ENCODE data around the gene ROM1. TPM values are rescaled to one million over a fixed set of nuclear protein-coding genes. Genes with fewer than 3 reads are reported as not detected.
A peak's percentile ranks its signal among the peaks of the same experiment; 100 is the strongest.

Gene ROM1
- total RNA-seq, 4 donors from 2014 or later, result 3.0 to 18.3 (median 10.7) TPM

DNA sequence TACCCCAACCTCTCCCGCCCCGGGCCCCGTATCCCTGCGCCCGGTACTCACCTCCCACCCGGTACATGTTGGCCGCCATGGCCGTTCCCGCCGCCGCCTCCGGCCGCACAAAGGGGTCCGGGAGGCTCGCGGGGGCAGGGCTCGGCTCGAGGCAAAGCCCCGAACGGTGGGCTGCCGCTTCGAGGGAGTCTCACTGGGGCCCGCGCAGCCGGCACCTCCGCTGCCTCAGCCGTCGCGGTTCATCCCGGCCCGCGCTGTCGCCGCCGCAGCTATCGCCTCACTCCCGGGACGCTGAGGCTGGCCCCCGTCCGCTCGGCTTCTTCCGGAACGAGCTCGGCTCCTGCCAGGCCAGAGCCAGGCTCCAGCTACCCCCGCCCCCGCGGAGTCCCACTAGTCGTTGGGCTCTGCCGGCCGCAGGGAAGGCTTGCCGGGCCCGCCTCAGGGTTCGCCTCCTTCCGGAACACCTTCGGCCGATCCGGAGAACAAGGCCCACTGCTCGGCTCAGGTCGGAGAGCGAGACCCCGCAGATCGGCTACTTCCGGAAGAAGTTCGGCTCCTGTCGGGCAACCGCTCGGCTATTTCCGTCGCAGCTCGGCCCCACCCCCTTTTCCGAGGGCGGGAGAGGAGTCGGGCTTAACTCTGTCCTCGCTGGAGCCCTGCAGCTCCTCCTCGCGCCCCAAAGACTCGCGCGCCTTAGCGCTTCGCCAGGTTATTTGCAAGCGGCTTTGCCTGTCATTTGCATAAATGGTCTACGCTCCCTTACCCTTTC lies 11.5 kb upstream of the ROM1 start, which contains the start of gene MTA2:
MTA2 (minus strand) TSS at position 494 of the 769 bp plus-strand sequence; CDS start at position 79, 415 bp downstream.
- Histone ChIP-seq H3K27ac (peak within 1 kb of the TSS; percentile 91 to 99 (median 96)), H3K4me3 (peak within 1 kb of the TSS; percentile 80 to 96), H3K36me3 (peaks cover 0 to 52% of the 10 kb centered on the region in 2 donors), H3K27me3 (no peaks in the 10 kb centered on the region), H3K9me3 (no peaks in the 10 kb centered on the region), H3K4me1 (peaks cover 3 to 53% (median 21%) of the 10 kb centered on the region in 3 donors)
- no peak for TF ChIP-seq EP300 (IDR thresholded peaks at IDR 0.05)
- peak; percentile 63 to 65 for TF ChIP-seq POLR2A (IDR thresholded peaks at IDR 0.05)
- TF ChIP-seq, protein P1, sequence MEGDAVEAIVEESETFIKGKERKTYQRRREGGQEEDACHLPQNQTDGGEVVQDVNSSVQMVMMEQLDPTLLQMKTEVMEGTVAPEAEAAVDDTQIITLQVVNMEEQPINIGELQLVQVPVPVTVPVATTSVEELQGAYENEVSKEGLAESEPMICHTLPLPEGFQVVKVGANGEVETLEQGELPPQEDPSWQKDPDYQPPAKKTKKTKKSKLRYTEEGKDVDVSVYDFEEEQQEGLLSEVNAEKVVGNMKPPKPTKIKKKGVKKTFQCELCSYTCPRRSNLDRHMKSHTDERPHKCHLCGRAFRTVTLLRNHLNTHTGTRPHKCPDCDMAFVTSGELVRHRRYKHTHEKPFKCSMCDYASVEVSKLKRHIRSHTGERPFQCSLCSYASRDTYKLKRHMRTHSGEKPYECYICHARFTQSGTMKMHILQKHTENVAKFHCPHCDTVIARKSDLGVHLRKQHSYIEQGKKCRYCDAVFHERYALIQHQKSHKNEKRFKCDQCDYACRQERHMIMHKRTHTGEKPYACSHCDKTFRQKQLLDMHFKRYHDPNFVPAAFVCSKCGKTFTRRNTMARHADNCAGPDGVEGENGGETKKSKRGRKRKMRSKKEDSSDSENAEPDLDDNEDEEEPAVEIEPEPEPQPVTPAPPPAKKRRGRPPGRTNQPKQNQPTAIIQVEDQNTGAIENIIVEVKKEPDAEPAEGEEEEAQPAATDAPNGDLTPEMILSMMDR (IDR thresholded peaks at IDR 0.05), result peak in 1 of 4 experiments; percentile 3
- TF ChIP-seq POLR2AphosphoS5 (IDR thresholded peaks at IDR 0.05), result peak; percentile 73
- ATAC-seq, result peak; percentile 85
- WGBS, 2 donors (ENCODE audit: low coverage in 1 of 2), result 0% methylated on average over 2 to 8 of the region's 83 CpGs

DNA sequence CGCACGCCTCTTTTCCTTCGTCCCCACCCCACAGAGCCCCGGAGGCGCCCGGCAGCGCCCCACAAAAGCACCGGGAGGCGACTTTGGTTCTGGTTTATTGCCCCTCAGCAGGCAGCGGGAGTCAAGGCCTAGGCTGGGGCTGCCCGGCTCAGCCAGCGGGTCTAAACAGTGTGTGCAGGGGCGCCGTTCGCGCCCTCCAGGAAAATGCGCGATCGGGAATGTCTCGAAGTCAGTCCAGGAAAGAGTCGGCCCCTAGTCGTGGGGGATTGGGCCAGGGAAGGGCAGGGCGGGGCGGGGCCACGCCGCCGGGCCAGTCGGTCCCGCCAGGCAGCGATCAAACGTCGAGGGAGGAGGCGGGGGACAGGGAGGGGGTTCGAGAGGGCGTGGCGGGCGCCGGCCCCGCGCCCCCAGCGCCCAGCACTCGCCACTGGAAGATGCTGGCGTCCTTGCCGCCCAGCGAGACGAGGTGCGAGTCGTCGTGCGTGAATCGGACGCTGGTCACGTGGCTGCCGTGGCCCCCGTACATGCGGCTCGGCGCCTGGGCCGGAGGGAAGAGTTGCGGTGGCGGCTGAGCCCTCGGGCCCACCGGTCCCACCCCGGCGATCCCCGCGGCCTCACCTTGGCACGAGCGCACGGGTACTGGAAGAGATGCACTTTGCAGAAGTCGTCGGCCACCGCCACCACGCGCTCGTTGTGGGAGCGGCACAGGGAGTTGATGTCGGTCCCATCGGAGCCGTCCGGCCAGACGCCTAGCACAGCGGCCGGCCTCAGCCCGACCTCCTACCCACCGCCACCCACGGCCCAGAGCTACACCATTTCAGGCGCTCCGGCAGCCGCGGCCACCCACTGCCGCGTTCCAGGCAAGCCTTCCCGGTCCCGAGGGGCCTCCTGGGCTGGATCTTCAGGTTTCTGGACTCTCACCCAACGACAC lies 10.7 kb upstream of the ROM1 start:
- Histone ChIP-seq H3K4me1 (peaks cover 3 to 53% (median 21%) of the 10 kb centered on the region in 3 donors), H3K9me3 (no peaks in the 10 kb centered on the region), H3K4me3 (peak overlapping the region; percentile 80 to 96), H3K27ac (peak overlapping the region; percentile 55 to 99 (median 96)), H3K27me3 (no peaks in the 10 kb centered on the region), H3K36me3 (peaks cover 0 to 52% of the 10 kb centered on the region in 2 donors)
- peak; percentile 67 for ATAC-seq
- no peak for TF ChIP-seq POLR2A (IDR thresholded peaks at IDR 0.05)
- TF ChIP-seq, protein P1 (IDR thresholded peaks at IDR 0.05), result peak in 3 of 4 experiments; percentile 32 to 45 (median 37)
- 0% methylated on average over 5 of the region's 96 CpGs; no CpG with 5 or more reads in 1 of the 2 donors for WGBS, 2 donors (ENCODE audit: low coverage in 1 of 2)

DNA sequence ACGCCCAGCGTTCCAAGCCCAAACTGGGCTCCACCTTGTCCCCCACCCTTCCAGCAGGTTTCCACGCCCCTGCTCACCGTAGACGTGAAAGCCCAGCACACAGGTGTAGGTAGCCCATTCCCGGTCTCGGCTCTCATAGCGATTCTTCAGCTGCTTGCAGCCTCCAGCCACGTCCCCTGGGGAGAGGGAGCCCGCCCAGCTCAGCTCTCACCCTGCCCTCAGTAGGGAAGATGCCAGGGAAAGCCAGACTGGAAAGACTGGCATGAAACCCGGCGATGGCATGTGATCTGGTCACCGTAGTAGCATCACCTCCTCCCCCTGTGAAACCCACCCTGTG lies 10.0 kb upstream of the ROM1 start:
- no peaks in the 10 kb centered on the region for H3K27me3 ChIP-seq
- WGBS, 2 donors (ENCODE audit: low coverage in 1 of 2), result 55% methylated on average over 8 of the region's 13 CpGs; no CpG with 5 or more reads in 1 of the 2 donors
- peaks cover 0 to 52% of the 10 kb centered on the region in 2 donors for H3K36me3 ChIP-seq
- ATAC-seq, result no peak
- no peaks in the 10 kb centered on the region for H3K9me3 ChIP-seq
- peak overlapping the region; percentile 80 to 96 for H3K4me3 ChIP-seq
- TF ChIP-seq POLR2AphosphoS5 (IDR thresholded peaks at IDR 0.05), result no peak
- TF ChIP-seq POLR2A (IDR thresholded peaks at IDR 0.05), result no peak
- TF ChIP-seq EP300 (IDR thresholded peaks at IDR 0.05), result no peak
- TF ChIP-seq, protein P1 (IDR thresholded peaks at IDR 0.05), result no peak
- H3K27ac ChIP-seq, result peak overlapping the region; percentile 55 to 99 (median 96)
- H3K4me1 ChIP-seq, result peaks cover 3 to 48% (median 21%) of the 10 kb centered on the region in 3 donors

DNA sequence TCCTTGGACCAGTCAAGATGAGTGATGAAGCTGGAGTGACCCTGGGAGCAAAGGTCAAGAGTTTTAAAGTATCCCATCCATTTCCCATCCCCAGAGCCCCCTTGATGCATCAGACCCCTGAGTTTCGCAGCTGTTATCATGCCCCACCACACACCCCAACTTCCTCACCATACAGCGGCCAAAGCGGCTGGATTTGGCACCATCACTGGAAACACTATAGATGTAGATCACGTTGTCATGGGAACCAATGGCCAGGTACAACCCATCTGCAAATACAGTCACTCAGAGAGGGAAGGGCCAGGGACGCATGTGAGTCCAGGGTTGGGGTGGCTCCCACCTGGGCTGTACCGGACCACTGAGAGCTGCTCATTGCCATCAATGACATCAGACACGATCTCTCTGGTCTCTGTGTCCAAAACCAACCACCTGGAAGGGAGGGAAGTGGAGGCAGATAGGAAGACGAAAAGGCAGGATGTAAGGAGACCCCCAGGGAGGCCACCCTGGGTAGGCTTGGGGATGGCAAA lies 9.2 kb upstream of the ROM1 start:
- Histone ChIP-seq H3K27ac (peak overlapping the region in 2 of 4 donors; percentile 98 to 99), H3K4me3 (no peak overlapping the region), H3K36me3 (peaks cover 0 to 53% of the 10 kb centered on the region in 2 donors), H3K9me3 (no peaks in the 10 kb centered on the region), H3K27me3 (no peaks in the 10 kb centered on the region), H3K4me1 (peaks cover 3 to 40% (median 17%) of the 10 kb centered on the region in 3 donors)
- WGBS, 2 donors (ENCODE audit: low coverage in 1 of 2), result 87% methylated on average over 4 to 6 of the region's 8 CpGs
- TF ChIP-seq POLR2A (IDR thresholded peaks at IDR 0.05) (no peak), EP300 (IDR thresholded peaks at IDR 0.05) (no peak), POLR2AphosphoS5 (IDR thresholded peaks at IDR 0.05) (no peak)
- TF ChIP-seq, protein P1 (IDR thresholded peaks at IDR 0.05), result no peak
- no peak for ATAC-seq

All from gastroesophageal sphincter (tissue), 4 donors.